GM10266 (cell line): ENCODE results near the gene SH2B3.

ENCODE experiments used
- DNase-seq: peaks from one replicate; pipeline ENCODE4 v3.0.0; 2012; ENCODE audit errors: extremely low spot score
- TF ChIP-seq, protein P1 (sequence below): IDR thresholded peaks from 2 replicates; pipeline ENCODE4 v1.5.1; 2012; ENCODE audit warnings: mild to moderate bottlenecking, low read depth; ENCODE audit not compliant: control insufficient read depth, insufficient read depth; ENCODE audit errors: missing control alignments

Gene SH2B3

DNA sequence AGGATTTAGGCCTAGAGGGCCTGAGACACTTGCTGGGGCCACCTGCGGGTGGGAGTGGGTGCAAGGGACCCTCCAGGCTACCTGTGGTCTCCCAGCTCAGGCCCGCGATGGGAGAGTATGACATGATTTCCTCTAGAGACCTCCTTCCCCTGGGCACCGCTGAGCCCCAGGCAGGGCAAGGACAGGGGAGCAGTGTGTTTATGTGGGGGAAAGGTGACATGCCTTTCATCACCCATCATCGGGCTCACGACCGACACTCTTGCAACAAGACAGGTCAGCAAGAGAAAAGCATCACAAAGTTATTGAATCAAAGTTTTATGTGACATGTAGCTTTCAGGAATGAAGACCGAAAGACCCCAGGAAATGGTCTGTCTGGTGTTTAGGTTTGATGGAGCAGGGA, 19.9 kb downstream of the SH2B3 start:
- TF ChIP-seq, protein P1, sequence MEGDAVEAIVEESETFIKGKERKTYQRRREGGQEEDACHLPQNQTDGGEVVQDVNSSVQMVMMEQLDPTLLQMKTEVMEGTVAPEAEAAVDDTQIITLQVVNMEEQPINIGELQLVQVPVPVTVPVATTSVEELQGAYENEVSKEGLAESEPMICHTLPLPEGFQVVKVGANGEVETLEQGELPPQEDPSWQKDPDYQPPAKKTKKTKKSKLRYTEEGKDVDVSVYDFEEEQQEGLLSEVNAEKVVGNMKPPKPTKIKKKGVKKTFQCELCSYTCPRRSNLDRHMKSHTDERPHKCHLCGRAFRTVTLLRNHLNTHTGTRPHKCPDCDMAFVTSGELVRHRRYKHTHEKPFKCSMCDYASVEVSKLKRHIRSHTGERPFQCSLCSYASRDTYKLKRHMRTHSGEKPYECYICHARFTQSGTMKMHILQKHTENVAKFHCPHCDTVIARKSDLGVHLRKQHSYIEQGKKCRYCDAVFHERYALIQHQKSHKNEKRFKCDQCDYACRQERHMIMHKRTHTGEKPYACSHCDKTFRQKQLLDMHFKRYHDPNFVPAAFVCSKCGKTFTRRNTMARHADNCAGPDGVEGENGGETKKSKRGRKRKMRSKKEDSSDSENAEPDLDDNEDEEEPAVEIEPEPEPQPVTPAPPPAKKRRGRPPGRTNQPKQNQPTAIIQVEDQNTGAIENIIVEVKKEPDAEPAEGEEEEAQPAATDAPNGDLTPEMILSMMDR, result no peak
- no peak for DNase-seq

DNA sequence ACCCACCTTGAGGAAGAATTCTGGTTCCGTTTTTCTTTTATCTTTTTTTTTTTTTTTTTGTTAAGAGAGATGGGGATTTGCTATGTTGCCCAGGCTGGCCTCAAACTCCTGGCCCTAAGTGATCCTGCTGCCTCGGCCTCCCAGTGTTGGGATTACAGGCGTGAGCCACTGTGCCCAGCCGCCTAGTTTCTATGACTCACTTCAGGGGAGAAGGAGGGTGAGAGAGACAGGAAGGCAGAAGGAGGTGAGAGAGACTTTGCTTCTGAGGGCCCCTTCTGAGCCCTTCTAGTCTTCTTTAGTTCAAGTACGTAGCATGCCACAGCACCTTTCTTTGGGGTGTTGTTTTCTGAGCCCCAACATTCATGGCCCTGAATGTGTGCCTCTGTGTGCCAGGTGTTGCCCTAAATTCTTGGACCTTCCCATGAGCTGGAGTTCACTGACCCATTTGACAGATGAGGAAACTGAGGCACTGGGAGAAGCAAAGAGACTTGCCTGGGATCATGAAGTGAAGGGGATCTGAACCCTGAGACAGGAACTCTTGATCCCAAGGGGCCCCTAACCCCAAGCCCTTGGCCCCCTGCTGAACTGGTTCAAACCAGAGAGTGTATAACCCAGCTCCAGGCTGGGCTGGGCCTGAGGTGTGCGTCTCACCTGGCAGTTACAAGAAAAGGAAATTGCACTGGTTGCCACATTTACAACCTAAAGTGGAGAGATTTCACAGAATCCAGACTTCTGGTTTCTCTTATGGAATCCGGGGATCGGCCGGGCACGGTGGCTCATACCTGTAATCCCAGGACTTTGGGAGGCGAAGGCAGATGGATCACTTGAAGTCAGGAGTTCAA, 20.8 kb downstream of the SH2B3 start:
- DNase-seq, result no peak

DNA sequence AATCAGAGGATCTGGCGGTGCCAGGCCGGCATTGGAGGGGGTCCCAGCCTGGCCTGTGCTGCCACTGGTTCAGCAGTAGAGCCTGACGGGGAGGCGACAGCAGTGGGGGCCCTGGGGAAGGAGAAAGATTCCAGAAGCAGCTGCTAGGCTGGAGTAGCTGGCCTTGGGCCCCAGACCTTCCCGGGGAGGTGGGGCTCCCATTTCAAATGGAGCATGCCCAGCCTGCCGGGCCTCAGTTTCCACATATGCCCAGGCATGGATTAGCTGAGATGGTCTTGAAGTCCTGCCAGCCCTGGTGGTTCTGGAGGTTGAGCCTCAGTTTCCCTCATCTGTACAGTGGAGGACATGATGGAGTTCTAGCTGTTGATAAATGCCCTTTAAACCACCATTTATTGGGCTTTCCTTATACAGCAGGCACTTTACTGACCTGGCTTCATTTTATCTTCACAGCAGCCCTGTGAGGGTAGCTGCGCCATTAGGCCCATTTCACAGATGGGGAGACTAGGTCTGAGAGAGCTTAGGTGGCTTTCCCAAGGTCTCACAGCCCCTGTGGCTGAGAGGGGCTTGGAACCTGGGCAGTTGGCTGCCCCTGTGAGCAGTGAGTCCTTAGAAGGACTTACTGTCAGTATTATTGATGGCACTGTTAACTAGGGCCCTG, 21.8 kb downstream of the SH2B3 start:
- TF ChIP-seq, protein P1, result no peak
- DNase-seq, result no peak

More for the DNA sequence above, 20.8 kb downstream of the SH2B3 start:
- TF ChIP-seq, protein P1, result no peak

GRCh38 chr12:111428081-111428727, 22.5 kb downstream of the SH2B3 start:
- no peak for DNase-seq

GRCh38 chr12:111428728-111429175, 23.0 kb downstream of the SH2B3 start:
- TF ChIP-seq, protein P1, result no peak
- no peak for DNase-seq

More at GRCh38 chr12:111428081-111428727, 22.5 kb downstream of the SH2B3 start:
- TF ChIP-seq, protein P1, result no peak

DNA sequence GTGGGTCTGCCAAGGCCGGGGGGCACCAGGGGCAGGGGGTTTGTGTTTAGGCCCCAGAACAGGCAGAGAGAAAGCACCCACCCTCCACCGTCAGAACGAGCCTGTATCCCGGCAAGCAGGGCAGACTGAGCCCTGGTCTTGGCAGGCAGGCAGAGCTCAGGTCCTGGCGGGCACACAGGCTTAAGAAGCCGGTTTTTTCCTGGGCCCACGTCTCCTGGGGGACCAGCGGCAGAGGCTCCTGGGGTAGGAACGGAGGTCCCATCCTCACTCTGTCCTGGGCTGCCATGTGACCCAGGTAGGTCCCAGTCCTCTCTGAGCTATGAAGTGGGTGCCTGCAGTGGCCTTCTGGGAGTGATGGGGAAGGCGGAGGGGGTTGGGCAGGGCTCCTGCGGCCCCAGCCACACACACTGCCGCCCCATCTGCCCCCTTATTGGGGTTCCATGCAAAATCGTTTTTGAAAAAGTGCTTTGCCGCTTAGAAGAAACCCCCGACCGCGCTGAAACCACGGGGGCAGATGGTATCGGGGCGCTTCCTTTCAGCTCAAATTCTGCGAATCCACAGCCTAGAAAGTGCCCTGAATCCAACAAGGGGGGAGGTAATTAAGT, 24.2 kb downstream of the SH2B3 start:
- TF ChIP-seq, protein P1, result no peak

More for the DNA sequence above, 24.2 kb downstream of the SH2B3 start:
- DNase-seq, result no peak
